ENCODE results near the gene MX1.
"Not testable (repeated sequence)": the region's sequence is repeated elsewhere in the genome, so short reads cannot be mapped to it uniquely, and the experiment has no call there.

- TF ChIP-seq POLR2A, CTCF (IDR thresholded peaks at IDR 0.05): not testable (repeated sequence)
Measured at GRCh38 chr21:41417505-41417904, 8.5 kb upstream of the MX1 start.

Measured in thyroid gland (tissue), 4 donors.